Smooth muscle cell (in vitro differentiated cells): ENCODE results near the gene FCER1G. TPM values are rescaled to one million over a fixed set of nuclear protein-coding genes. Genes with fewer than 3 reads are reported as not detected.

Source experiments
- DNase-seq: peaks from one replicate; lab custom pipeline; 2025; ENCODE audit not compliant: unreplicated experiment; lab: John Stamatoyannopoulos, UW
- H2AFZ ChIP-seq: fragments of 200-600 bp; sonication (generic); 2 replicates; pipeline ENCODE4 v1.6.0; 2016; ENCODE audit warnings: antibody characterized with exemption, low read depth, mild to moderate bottlenecking
- H3F3A ChIP-seq: fragments of 200-600 bp; sonication (generic); 2 replicates; pipeline ENCODE4 v1.6.0; 2017; ENCODE audit warnings: antibody characterized with exemption, low read depth
- H3K27ac ChIP-seq: fragments of 200-600 bp; sonication (generic); 2 replicates; pipeline ENCODE4 v1.5.1; 2016; ENCODE audit warnings: low read depth, mild to moderate bottlenecking
- H3K27me3 ChIP-seq: fragments of 200-600 bp; sonication (generic); 2 replicates; pipeline ENCODE4 v1.6.1; 2016; ENCODE audit warnings: low read depth, mild to moderate bottlenecking
- H3K36me3 ChIP-seq: fragments of 200-600 bp; sonication (generic); 2 replicates; pipeline ENCODE4 v1.5.1; 2016; ENCODE audit warnings: low read depth
- H3K4me1 ChIP-seq: fragments of 200-600 bp; sonication (generic); 2 replicates; pipeline ENCODE4 v1.5.1; 2016; ENCODE audit warnings: low read depth
- H3K4me2 ChIP-seq: fragments of 200-600 bp; sonication (generic); 2 replicates; pipeline ENCODE4 v1.6.0; 2016; ENCODE audit warnings: mild to moderate bottlenecking
- H3K4me3 ChIP-seq: fragments of 200-600 bp; sonication (generic); 2 replicates; pipeline ENCODE4 v1.5.1; 2016; ENCODE audit warnings: mild to moderate bottlenecking
- H3K79me2 ChIP-seq: fragments of 200-600 bp; sonication (generic); 2 replicates; pipeline ENCODE4 v1.6.0; 2016; ENCODE audit warnings: low read depth, mild to moderate bottlenecking
- H3K9ac ChIP-seq: fragments of 200-600 bp; sonication (generic); 2 replicates; pipeline ENCODE4 v1.6.0; 2016; ENCODE audit warnings: low read depth
- H3K9me3 ChIP-seq: fragments of 200-600 bp; sonication (generic); replicated peaks from 2 replicates; pipeline ENCODE4 v1.5.1; 2016; ENCODE audit warnings: low read depth
- H4K20me1 ChIP-seq: fragments of 200-600 bp; sonication (generic); 2 replicates; pipeline ENCODE4 v1.6.0; 2016; ENCODE audit warnings: low read depth
- WGBS: methylation state at CpG from one replicate; pipeline ENCODE4 v1.1.7; 2016; ENCODE audit warnings: low lambda C conversion rate; 5-methylcytosine and 5-hydroxymethylcytosine counted together
- polyA plus RNA-seq: library from polyadenylated mRNA; unstranded; fragments of >200 nt; fragmentation: Nextera tagmentation; extraction: Ambion mirVana; gene quantifications from 2 replicates; pipeline ENCODE4 v1.2.1, GENCODE V29; 2016
- total RNA-seq: library from RNA; depleted of rRNA; stranded (reverse); fragments of >200 nt; gene quantifications from 2 replicates; pipeline ENCODE4 v1.2.3, GENCODE V29; 2014
- TF ChIP-seq, protein P1 (sequence below): fragments of 200-600 bp; sonication (generic); IDR thresholded peaks from 2 replicates; pipeline ENCODE4 v1.5.1; 2017; ENCODE audit warnings: borderline replicate concordance, mild to moderate bottlenecking, antibody characterized with exemption; ENCODE audit not compliant: insufficient read depth, poor library complexity, severe bottlenecking

Gene FCER1G
- total and polyA plus RNA-seq, 2 experiments from 2014 or later, result 0.78 TPM; not detected in 1

DNA sequence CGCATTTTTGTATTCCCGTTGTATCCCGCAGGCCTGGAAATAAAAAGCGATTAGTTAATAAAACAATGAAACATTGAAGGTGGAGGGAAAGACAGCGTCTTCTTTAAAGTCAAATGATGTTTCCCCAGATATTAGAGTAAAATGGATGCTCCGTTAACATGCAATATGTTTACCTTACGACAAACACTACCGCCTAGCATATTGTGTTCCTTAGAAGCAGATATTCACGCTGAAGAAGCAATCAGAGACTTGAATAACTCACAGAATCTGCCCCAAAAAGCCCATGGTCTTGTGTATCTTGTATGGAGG lies 37.2 kb upstream of the FCER1G start:
- Histone ChIP-seq H4K20me1 (no peaks in the 10 kb centered on the region), H2AFZ (peak overlapping the region; percentile 99), H3F3A (no peaks in the 10 kb centered on the region), H3K36me3 (no peaks in the 10 kb centered on the region), H3K27me3 (no peaks in the 10 kb centered on the region), H3K27ac (peak overlapping the region; percentile 63), H3K4me1 (peaks cover 7% of the 10 kb centered on the region), H3K9me3 (no peaks in the 10 kb centered on the region), H3K9ac (peak overlapping the region; percentile 98), H3K79me2 (peaks cover 10% of the 10 kb centered on the region), H3K4me2 (peak overlapping the region; percentile 99), H3K4me3 (peak overlapping the region; percentile 90)
- TF ChIP-seq, protein P1, sequence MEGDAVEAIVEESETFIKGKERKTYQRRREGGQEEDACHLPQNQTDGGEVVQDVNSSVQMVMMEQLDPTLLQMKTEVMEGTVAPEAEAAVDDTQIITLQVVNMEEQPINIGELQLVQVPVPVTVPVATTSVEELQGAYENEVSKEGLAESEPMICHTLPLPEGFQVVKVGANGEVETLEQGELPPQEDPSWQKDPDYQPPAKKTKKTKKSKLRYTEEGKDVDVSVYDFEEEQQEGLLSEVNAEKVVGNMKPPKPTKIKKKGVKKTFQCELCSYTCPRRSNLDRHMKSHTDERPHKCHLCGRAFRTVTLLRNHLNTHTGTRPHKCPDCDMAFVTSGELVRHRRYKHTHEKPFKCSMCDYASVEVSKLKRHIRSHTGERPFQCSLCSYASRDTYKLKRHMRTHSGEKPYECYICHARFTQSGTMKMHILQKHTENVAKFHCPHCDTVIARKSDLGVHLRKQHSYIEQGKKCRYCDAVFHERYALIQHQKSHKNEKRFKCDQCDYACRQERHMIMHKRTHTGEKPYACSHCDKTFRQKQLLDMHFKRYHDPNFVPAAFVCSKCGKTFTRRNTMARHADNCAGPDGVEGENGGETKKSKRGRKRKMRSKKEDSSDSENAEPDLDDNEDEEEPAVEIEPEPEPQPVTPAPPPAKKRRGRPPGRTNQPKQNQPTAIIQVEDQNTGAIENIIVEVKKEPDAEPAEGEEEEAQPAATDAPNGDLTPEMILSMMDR, result no peak
- 38% methylated on average over 9 of the region's 9 CpGs for WGBS
- DNase-seq, result no peak

DNA sequence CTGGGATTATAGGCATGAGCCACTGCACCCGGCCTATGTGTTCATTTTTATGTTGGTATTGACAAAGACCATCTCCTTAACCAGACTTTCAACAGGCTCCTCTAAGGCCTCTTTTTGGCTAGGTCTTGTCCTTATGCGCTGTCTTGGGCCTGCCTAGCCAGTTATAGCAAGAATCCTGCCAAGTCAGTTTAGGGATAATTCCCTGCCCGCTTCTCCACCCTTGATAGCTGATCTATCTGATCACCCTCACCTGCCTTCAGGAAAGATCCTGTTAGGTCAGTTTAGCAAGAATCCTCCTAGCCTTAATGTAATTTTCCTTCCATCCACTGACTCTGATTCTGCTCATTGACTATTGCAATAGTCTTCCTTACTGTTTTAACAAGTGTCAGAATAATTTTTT lies 35.4 kb upstream of the FCER1G start:
- Histone ChIP-seq H3K27me3 (no peaks in the 10 kb centered on the region), H4K20me1 (no peaks in the 10 kb centered on the region), H3K4me1 (peaks cover 7% of the 10 kb centered on the region), H3K4me3 (no peak overlapping the region), H3F3A (no peaks in the 10 kb centered on the region), H3K27ac (no peak overlapping the region), H3K9ac (no peak overlapping the region), H3K4me2 (no peak overlapping the region), H3K9me3 (no peaks in the 10 kb centered on the region), H2AFZ (no peak overlapping the region), H3K79me2 (peaks cover 10% of the 10 kb centered on the region), H3K36me3 (no peaks in the 10 kb centered on the region)
- DNase-seq, result no peak
- WGBS, result 87% methylated on average over 3 of the region's 3 CpGs
- TF ChIP-seq, protein P1, result no peak

DNA sequence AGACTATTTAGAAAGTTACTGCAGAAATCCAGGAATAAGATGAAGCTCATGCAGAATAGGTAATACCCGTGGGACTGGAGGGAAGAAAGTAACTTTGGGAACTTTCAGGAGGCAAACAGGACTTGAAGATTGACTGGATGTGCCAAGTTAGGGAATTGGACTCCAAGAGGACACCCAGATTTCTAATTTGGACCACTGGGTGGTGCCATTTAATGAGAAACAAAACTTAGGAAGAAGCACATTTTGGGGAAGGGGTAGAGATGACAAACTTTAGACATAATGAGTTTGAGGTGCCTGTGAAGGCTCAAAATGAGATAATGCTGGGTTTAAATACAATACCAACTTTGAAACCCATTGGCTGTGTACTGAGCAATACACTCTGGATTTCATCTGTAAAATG lies 34.5 kb upstream of the FCER1G start:
- Histone ChIP-seq H3F3A (no peaks in the 10 kb centered on the region), H3K4me1 (peaks cover 7% of the 10 kb centered on the region), H3K27ac (no peak overlapping the region), H3K4me3 (no peak overlapping the region), H2AFZ (no peak overlapping the region), H3K9me3 (no peaks in the 10 kb centered on the region), H4K20me1 (no peaks in the 10 kb centered on the region), H3K4me2 (no peak overlapping the region), H3K9ac (no peak overlapping the region), H3K27me3 (no peaks in the 10 kb centered on the region), H3K79me2 (peaks cover 10% of the 10 kb centered on the region), H3K36me3 (no peaks in the 10 kb centered on the region)
- WGBS, result 73% methylated on average over 1 of the region's 1 CpG
- TF ChIP-seq, protein P1, result peak; percentile 17
- DNase-seq, result no peak

DNA sequence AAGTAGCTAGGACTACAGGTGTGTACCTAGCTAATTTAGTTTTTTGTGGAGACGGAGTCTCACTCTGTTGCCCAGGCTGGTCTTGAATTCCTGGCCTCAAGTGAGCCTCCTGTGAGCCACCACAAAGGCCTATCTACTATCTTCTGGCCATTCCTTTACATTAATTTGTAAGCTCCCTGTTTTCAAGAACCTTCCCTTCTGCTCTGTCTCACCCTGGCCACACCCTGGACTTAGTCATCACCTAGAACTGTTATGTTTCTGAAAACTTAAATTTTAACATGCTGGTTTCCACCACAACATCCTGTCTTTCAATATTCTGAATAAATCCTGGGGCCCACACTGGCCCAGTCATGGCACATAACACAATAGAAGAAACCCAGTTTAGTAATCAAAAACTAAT lies 32.9 kb upstream of the FCER1G start:
- Histone ChIP-seq H3F3A (no peaks in the 10 kb centered on the region), H3K27ac (no peak overlapping the region), H3K79me2 (no peaks in the 10 kb centered on the region), H4K20me1 (no peaks in the 10 kb centered on the region), H3K4me1 (no peaks in the 10 kb centered on the region), H3K27me3 (no peaks in the 10 kb centered on the region), H3K9ac (no peak overlapping the region), H2AFZ (no peak overlapping the region), H3K4me2 (no peak overlapping the region), H3K4me3 (no peak overlapping the region), H3K9me3 (no peaks in the 10 kb centered on the region), H3K36me3 (no peaks in the 10 kb centered on the region)
- TF ChIP-seq, protein P1, result no peak
- DNase-seq, result no peak
- 92% methylated on average over 1 of the region's 1 CpG for WGBS
